ENCODE measurements around the gene PARP11. TPM values are rescaled to one million over a fixed set of nuclear protein-coding genes. Genes with fewer than 3 reads are reported as not detected.

Gene PARP11
- polyA plus RNA-seq, 3 donors from 2014 or later = 5.4 to 9.5 (median 8.5) TPM

DNA sequence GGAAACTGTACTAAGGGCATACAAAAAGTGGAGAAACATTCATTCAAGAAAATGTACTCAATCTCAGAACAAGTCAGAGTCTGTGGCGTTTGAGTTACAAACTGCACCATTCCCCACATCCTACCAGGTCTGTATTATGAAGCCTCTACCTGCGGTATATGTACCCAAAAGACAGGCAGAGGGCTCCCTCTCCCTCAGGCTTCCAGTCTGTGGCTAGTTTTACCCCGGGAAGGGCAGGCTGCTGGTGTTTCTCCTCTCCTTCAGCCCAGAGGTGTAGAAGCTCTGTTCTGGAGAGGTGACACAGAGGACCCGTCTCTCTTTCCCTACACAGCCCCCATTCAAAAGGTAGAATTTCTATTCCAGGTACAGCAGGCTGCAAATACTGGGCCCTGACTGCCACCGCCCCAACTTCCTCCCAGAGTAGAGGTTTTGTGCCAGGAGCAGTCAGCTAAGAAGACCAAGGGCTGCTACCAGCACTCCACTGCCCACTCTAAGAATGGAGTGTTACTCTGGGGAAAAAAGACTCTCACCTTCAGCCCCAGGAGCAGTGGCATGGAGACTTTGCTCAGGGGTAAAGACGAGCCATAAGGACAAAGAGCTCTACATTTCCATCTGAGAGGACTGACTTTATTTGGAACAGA is 39.4 kb downstream of the PARP11 start:
- Mint-ChIP-seq H3K27me3 (ENCODE audit: low read depth in 3 of 3) (peaks cover 0 to 3% (median 0%) of the 10 kb centered on the region in 3 donors), H3K4me1 (peaks cover 29 to 57% of the 10 kb centered on the region in 2 donors), H3K4me3 (no peak overlapping the region), H3K27ac (no peak overlapping the region), H3K36me3 (peaks cover 4 to 14% (median 12%) of the 10 kb centered on the region in 3 donors), H3K9me3 (peaks cover 0 to 2% (median 0%) of the 10 kb centered on the region in 6 donors)
- no peak for DNase-seq

DNA sequence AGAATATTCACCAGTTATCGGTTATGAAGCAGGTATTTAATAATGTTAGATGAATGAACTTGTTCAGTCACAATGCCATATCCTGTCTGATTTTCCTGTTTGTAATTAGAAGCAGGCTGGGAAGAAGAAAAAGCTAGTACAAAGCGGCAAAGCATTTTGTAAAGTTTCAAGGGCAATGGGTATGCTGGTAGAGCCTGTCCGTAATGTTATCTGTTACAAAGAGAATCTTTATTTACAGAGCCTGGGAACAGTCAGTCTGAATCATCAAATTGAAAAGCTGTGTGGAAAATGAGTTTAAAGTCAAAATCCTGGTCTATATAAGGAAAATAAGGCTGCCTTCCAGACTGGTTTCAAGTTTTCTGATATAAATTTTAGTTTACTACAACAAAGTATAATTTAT is 40.5 kb downstream of the PARP11 start:
- H3K4me3 Mint-ChIP-seq = no peak overlapping the region
- H3K4me1 Mint-ChIP-seq = peaks cover 21 to 48% of the 10 kb centered on the region in 2 donors

DNA sequence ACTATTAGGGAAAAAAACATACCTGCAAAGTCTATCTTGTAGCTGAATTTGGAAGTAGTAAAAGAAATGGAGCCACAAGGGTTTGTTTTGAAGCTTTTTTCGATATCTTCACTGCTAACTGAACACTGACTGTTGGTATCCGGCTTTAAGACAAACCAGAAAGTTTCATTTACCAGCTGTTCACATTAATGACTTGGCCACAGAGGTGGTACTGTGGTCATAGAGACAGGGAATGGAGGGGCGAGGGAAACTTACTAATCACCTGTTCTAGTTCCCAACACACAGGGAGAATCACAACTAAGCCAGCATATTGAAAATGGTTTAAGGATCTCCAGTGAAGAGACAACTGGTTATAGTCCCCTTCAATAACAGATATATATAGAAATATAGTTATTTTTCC is 44.3 kb downstream of the PARP11 start:
- peaks cover 9 to 22% (median 11%) of the 10 kb centered on the region in 3 donors for H3K36me3 Mint-ChIP-seq
- no peaks in the 10 kb centered on the region for H3K27me3 Mint-ChIP-seq (ENCODE audit: low read depth in 3 of 3)

More for the DNA sequence above, 40.5 kb downstream of the PARP11 start:
- no peak for DNase-seq
- Mint-ChIP-seq H3K36me3 (peaks cover 0 to 8% (median 7%) of the 10 kb centered on the region in 3 donors), H3K27ac (no peak overlapping the region), H3K27me3 (ENCODE audit: low read depth in 3 of 3) (peaks cover 0 to 3% (median 0%) of the 10 kb centered on the region in 3 donors), H3K9me3 (peaks cover 0 to 2% (median 0%) of the 10 kb centered on the region in 6 donors)

DNA sequence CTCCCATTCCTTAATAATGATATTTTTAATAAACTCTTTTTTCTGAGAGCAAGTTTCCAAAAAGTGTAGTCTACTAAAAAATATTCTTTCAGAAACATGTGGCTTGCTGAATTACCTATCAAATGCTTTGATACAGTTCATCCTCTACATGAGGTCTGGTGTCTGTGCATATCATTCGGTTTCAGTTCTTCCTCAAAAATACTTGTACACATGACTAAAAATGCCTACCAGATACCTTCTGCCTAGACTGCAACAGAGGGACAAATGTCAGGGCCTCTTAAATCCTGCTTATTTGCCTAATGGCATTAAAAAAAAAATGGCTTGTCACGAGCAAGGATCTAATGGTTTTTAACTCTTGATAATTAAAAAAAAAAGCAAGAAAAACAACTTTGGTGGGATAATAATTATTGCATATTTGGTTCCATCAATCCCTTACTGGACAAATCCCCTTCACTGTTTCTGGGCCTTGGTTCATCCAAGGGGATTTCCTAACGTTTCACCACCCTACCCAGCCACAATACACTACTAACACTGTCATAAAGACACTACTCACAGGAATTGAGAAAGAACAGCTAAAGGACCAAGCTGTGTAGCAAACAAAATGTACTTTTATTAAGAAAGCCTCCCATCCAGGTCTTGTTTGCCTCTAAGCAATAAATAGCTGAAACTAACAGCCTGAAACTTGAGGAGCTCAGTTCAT is 45.7 kb downstream of the PARP11 start:
- H3K36me3 Mint-ChIP-seq = peaks cover 13 to 25% (median 14%) of the 10 kb centered on the region in 3 donors
- no peaks in the 10 kb centered on the region for H3K27me3 Mint-ChIP-seq (ENCODE audit: low read depth in 3 of 3)
- no peak overlapping the region for H3K4me3 Mint-ChIP-seq
- H3K27ac Mint-ChIP-seq = no peak overlapping the region
- peaks cover 3 to 8% of the 10 kb centered on the region in 2 donors for H3K4me1 Mint-ChIP-seq
- no peak for DNase-seq
- no peaks in the 10 kb centered on the region for H3K9me3 Mint-ChIP-seq

More for the DNA sequence above, 44.3 kb downstream of the PARP11 start:
- Mint-ChIP-seq H3K9me3 (no peaks in the 10 kb centered on the region), H3K27ac (no peak overlapping the region), H3K4me3 (no peak overlapping the region), H3K4me1 (peaks cover 8 to 16% of the 10 kb centered on the region in 2 donors)
- DNase-seq = no peak

DNA sequence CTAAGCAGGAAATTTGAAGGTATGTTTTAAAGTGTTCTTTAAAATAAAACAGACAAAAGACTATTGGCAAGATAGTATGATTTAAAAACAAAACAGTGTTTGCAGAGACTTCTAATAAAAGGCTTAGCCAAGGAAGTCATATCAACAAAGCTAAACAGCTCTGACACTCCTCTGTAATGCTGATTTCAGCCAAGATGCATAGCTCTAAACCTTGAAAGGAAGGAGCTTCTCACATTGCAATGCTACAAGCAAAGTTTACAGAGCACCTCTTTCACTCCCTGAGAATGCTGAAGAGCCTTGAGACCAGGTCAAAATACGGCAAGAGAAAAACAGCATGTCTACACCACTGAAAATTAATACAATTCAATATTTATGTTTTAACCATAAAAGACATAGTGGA is 51.8 kb downstream of the PARP11 start:
- no peak for DNase-seq
- peaks cover 14 to 34% (median 20%) of the 10 kb centered on the region in 3 donors for H3K36me3 Mint-ChIP-seq
- no peaks in the 10 kb centered on the region for H3K9me3 Mint-ChIP-seq
- no peaks in the 10 kb centered on the region for H3K4me1 Mint-ChIP-seq
- H3K4me3 Mint-ChIP-seq = no peak overlapping the region
- no peaks in the 10 kb centered on the region for H3K27me3 Mint-ChIP-seq (ENCODE audit: low read depth in 3 of 3)
- H3K27ac Mint-ChIP-seq = no peak overlapping the region

DNA sequence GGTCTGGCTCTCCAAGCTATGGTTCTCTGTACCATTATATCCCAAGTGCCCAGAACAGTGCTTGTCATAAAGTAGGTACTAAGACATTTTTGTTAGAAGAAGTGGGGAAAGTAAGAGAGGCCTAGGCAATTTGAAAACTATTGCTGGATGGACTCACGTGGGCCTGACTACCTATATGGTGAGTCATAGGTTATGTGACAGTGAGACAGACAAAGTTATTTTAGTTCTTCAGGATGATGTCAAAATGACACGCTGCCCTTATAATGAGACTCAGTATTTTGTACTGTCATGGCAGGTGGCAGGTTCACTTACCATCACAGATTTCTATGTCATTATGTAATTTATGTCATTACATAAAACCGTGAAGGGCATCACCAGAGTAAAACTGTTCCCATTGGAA is 53.1 kb downstream of the PARP11 start:
- H3K27me3 Mint-ChIP-seq (ENCODE audit: low read depth in 3 of 3) = no peaks in the 10 kb centered on the region
- H3K36me3 Mint-ChIP-seq = peaks cover 11 to 35% (median 17%) of the 10 kb centered on the region in 3 donors
- no peak overlapping the region for H3K4me3 Mint-ChIP-seq
- no peak for DNase-seq
- H3K4me1 Mint-ChIP-seq = no peaks in the 10 kb centered on the region
- H3K9me3 Mint-ChIP-seq = no peaks in the 10 kb centered on the region
- H3K27ac Mint-ChIP-seq = no peak overlapping the region

DNA sequence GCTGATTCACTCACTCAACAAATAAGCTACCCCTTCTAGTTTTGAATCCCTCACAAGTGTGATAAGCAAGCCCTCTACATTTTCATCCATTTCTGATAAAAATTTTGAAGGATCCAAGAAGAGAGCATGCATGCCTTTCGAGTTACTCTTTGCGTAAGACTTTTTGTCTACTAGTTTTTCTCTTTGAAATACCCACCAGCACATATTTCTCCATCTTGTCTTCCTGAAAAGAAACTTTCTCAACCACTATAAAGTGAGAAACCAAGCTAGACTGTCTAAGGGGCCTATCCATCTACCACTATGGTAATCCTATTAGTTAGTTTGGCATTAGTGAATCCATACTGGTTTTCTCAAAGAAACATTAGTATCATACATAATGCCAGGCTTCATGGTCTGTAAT is 56.9 kb downstream of the PARP11 start:
- Mint-ChIP-seq H3K36me3 (peaks cover 5 to 37% (median 28%) of the 10 kb centered on the region in 3 donors), H3K4me1 (no peaks in the 10 kb centered on the region), H3K27me3 (ENCODE audit: low read depth in 3 of 3) (no peaks in the 10 kb centered on the region), H3K9me3 (no peaks in the 10 kb centered on the region), H3K27ac (no peak overlapping the region), H3K4me3 (no peak overlapping the region)
- DNase-seq = no peak

DNA sequence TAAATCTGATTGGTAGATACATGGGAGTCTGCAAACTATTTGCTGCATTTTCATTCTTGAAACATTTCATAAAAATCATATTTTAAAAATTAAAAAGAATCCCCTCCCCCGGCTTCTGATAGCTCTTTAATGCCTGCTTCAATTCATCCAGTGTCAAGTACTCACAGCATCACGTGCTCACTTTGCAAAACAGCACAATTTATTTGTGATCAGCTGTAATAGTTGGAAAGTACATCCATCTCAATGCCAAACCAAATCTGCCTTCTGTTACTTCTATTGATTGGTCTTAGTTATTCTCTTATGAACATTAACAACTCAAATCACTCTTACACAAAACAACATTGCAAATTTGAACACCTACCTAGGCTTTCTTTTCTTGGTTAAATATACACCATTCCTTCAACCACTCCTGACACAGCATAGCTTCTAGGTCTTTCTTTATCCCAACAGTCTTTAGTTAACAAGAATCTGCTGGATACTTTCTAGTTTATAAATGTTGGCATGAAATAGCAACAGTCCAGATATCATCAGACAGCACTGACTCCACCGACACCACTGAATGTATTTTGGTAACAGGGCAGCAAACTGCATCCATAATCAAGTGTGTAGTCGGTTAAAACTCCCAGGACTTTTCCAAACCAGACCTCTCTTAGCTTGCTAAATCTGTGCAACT is 58.0 kb downstream of the PARP11 start:
- DNase-seq = no peak
- Mint-ChIP-seq H3K4me3 (no peak overlapping the region), H3K9me3 (no peaks in the 10 kb centered on the region), H3K27ac (no peak overlapping the region), H3K36me3 (peaks cover 10 to 36% (median 33%) of the 10 kb centered on the region in 3 donors), H3K4me1 (no peaks in the 10 kb centered on the region), H3K27me3 (ENCODE audit: low read depth in 3 of 3) (no peaks in the 10 kb centered on the region)

DNA sequence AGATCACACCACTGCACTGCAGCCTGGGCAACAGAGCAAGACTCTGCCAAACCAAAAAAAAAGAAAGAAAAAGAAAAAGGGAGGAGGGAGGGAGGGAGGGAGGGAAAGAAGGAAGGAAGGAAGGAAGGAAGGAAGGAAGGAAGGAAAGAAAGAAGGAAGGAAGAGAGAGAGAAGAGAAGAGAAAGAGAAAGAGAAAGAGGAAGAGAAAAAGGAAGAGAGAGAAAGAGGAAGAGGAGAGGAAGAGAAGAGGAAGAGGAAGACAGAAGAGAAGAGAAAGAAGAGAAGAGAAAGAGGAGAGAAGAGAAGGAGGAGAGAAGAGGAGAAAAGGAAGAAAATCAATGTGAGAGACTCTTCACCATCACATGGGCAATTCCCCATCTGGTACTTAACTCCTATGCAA is 62.7 kb downstream of the PARP11 start:
- DNase-seq = no peak
- H3K9me3 Mint-ChIP-seq = no peaks in the 10 kb centered on the region
- no peak overlapping the region for H3K4me3 Mint-ChIP-seq
- no peaks in the 10 kb centered on the region for H3K27me3 Mint-ChIP-seq (ENCODE audit: low read depth in 3 of 3)
- peaks cover 18 to 47% (median 38%) of the 10 kb centered on the region in 3 donors for H3K36me3 Mint-ChIP-seq
- peak overlapping the region in 2 of 6 donors; percentile 16 to 36 for H3K27ac Mint-ChIP-seq
- H3K4me1 Mint-ChIP-seq = no peaks in the 10 kb centered on the region

DNA sequence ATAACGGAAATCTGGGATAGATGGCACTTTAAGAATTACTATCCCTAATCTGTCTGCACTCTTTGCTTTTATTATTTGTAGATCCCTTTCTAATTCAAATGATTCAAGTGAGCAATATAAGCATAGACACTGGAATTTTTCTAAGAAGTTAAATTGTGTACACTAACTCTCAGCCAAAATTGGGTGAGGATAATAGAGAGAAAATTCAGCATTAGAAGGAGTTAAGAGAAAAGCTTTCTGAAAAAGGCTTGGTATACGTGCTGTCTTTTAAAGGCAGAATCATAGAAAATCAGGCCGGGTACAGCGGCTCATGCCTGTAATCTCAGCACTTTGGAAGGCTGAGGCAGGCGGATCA is 63.2 kb downstream of the PARP11 start:
- H3K9me3 Mint-ChIP-seq = no peaks in the 10 kb centered on the region
- H3K36me3 Mint-ChIP-seq = peaks cover 18 to 49% (median 34%) of the 10 kb centered on the region in 3 donors
- no peak for DNase-seq
- H3K4me1 Mint-ChIP-seq = no peaks in the 10 kb centered on the region
- no peaks in the 10 kb centered on the region for H3K27me3 Mint-ChIP-seq (ENCODE audit: low read depth in 3 of 3)
- no peak overlapping the region for H3K27ac Mint-ChIP-seq
- no peak overlapping the region for H3K4me3 Mint-ChIP-seq

DNA sequence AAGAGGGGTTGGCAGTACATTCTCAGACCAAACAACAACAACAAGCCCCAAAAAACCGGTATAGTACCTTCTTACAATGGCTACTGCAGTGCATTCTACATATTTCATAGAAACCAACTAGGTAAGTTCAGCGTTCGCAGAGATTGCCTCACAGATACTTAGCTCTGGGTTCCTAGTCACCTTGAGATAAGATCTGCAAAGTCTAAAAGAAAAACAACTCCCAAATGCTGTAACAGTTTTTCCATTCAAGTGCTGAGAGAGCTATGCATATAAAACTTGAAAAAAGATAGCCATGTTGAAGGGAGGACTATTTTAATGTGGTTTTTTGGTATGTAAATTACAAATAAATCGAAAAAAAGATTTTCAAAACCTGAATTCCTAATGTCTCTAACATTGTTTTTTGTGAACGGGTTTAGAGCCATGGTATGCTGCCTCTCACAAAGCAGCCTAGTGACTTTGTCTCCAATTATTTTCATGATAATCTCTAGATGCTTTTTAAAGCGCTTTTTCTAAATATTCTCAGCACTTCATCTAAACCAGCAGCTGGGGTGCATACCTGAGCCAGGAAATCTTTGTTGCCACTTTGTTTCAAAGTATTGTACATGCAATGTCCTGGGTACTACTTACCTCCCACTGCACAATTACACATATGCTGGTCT is 63.7 kb downstream of the PARP11 start:
- Mint-ChIP-seq H3K27me3 (ENCODE audit: low read depth in 3 of 3) (no peaks in the 10 kb centered on the region), H3K4me1 (no peaks in the 10 kb centered on the region), H3K36me3 (peaks cover 18 to 49% (median 31%) of the 10 kb centered on the region in 3 donors), H3K9me3 (no peaks in the 10 kb centered on the region), H3K4me3 (no peak overlapping the region), H3K27ac (peak overlapping the region in 1 of 6 donors; percentile 16)
- no peak for DNase-seq

DNA sequence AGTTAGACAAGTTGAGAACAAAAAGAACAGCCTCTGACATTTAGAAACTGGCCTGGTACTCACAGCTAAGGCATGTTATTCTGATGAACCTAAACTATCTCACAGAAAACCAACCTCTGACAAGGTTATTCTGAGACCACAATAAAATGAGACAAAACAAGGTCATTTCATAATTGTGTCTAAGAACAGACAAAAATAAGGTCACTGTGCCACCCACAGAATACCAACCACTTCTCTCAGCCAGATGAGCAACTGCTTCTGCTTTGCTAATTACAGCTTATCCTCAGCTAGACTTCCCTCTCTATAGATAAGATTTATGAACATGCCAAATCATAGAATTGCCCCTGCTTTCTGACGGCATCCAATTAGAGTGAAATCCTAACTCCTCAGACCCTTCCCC is 68.1 kb downstream of the PARP11 start:
- Mint-ChIP-seq H3K4me3 (no peak overlapping the region), H3K27me3 (ENCODE audit: low read depth in 3 of 3) (peaks cover 0 to 1% (median 0%) of the 10 kb centered on the region in 3 donors), H3K4me1 (no peaks in the 10 kb centered on the region), H3K27ac (no peak overlapping the region), H3K36me3 (peaks cover 8 to 26% (median 17%) of the 10 kb centered on the region in 3 donors), H3K9me3 (no peaks in the 10 kb centered on the region)
- no peak for DNase-seq

DNA sequence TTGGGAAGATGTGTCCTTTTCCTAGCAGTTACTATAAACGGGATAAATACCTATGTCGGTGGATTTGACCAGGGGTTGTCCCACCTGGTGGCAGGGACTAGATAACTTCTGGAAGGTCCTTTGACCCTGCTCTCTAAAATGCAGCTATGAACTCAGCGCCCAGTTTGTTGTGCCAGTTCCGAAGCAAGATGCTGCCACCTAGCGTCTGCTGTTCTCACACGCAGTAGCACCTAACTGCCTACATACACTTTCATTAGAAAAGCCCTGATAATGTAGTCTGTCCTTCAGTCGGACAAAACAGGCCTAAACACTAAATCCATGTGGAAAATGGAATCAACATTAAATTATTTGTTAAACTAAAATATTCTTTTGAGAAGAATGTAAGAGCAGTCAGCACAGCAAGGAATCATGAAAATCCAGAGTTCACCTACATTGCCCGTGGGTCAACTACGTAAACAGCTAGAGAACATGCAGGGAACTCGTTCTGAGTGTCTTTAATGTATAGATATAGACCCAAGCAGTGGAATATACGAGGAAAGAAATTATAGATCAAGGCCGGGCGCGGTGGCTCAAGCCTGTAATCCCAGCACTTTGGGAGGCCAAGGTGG is 69.2 kb downstream of the PARP11 start:
- Mint-ChIP-seq H3K4me1 (no peaks in the 10 kb centered on the region), H3K27me3 (ENCODE audit: low read depth in 3 of 3) (peaks cover 0 to 1% (median 0%) of the 10 kb centered on the region in 3 donors), H3K27ac (no peak overlapping the region), H3K9me3 (no peaks in the 10 kb centered on the region), H3K4me3 (no peak overlapping the region), H3K36me3 (peaks cover 8 to 18% (median 14%) of the 10 kb centered on the region in 3 donors)
- DNase-seq = peak; percentile 38 to 61 (median 47)

Measured in immature natural killer cell (primary cell).